Lower lobe of right lung (tissue), 2 donors: Measurements from ENCODE around the gene HTR3B. TPM values are rescaled to one million over a fixed set of nuclear protein-coding genes. Genes with fewer than 3 reads are reported as not detected.
A peak's percentile ranks its signal among the peaks of the same experiment; 100 is the strongest.

ENCODE experiments used
- ATAC-seq, 2 donors: fragments of 200-7000 bp; cut with Tn5 transposase; one replicate each; pipeline ENCODE4 v1.9.1; 2020 to 2022; ENCODE audit warnings: mild to moderate bottlenecking in 2 of 2, moderate library complexity in 2 of 2
- DNase-seq: peaks from one replicate; pipeline ENCODE4 v3.0.0-alpha.2; 2020
- H3K27ac ChIP-seq: fragments of 200-600 bp; one replicate; pipeline ENCODE4 v1.8.0; 2022
- H3K27me3 ChIP-seq: fragments of 200-600 bp; one replicate; pipeline ENCODE4 v1.8.0; 2022; ENCODE audit warnings: low read depth
- H3K36me3 ChIP-seq: fragments of 200-600 bp; one replicate; pipeline ENCODE4 v1.8.0; 2022; ENCODE audit warnings: mild to moderate bottlenecking
- H3K4me1 ChIP-seq: fragments of 200-600 bp; one replicate; pipeline ENCODE4 v1.8.0; 2022
- H3K4me3 ChIP-seq: fragments of 200-600 bp; one replicate; pipeline ENCODE4 v1.8.0; 2022; ENCODE audit warnings: mild to moderate bottlenecking
- H3K9me3 ChIP-seq: fragments of 200-600 bp; one replicate; pipeline ENCODE4 v1.8.0; 2022
- intact Hi-C: fragments of 100-400 bp; cut with DNase I; formaldehyde crosslinking; loops from one replicate; pipeline ENCODE4 v1.11.0; 2022
- total RNA-seq: library from RNA; stranded (reverse); fragmentation: NEBNext Ultra II Directional; extraction: Animal tissue kit (Norgen Biotek cat#: 25700); gene quantifications from one replicate; pipeline ENCODE4 v1.2.1, GENCODE V29; 2021
- TF ChIP-seq, protein P1 (sequence below): fragments of 200-600 bp; IDR thresholded peaks from one replicate; pipeline ENCODE4 v1.8.0; 2022; ENCODE audit warnings: antibody characterized with exemption, mild to moderate bottlenecking
- donor health status: DM: no; HTN: yes; CAD: no; lungs with severe emphysema.

HTR3B gene
- total RNA-seq, 1 donor from 2014 or later, result not detected

- Histone ChIP-seq H3K36me3 (no peaks in the 10 kb centered on the region), H3K9me3 (no peaks in the 10 kb centered on the region), H3K27ac (no peak overlapping the region), H3K4me3 (no peak overlapping the region), H3K27me3 (peaks cover 6% of the 10 kb centered on the region), H3K4me1 (no peaks in the 10 kb centered on the region)
- ATAC-seq (no peak), DNase-seq (no peak)
- intact Hi-C loops, result no loop called here
- TF ChIP-seq, protein P1, sequence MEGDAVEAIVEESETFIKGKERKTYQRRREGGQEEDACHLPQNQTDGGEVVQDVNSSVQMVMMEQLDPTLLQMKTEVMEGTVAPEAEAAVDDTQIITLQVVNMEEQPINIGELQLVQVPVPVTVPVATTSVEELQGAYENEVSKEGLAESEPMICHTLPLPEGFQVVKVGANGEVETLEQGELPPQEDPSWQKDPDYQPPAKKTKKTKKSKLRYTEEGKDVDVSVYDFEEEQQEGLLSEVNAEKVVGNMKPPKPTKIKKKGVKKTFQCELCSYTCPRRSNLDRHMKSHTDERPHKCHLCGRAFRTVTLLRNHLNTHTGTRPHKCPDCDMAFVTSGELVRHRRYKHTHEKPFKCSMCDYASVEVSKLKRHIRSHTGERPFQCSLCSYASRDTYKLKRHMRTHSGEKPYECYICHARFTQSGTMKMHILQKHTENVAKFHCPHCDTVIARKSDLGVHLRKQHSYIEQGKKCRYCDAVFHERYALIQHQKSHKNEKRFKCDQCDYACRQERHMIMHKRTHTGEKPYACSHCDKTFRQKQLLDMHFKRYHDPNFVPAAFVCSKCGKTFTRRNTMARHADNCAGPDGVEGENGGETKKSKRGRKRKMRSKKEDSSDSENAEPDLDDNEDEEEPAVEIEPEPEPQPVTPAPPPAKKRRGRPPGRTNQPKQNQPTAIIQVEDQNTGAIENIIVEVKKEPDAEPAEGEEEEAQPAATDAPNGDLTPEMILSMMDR, result no peak
Measured at GRCh38 chr11:113960702-113961330, 56.2 kb downstream of the HTR3B start.

GRCh38 chr11:113967361-113967760 lies 62.8 kb downstream of the HTR3B start:
- H3K4me3 ChIP-seq, result no peak overlapping the region
- DNase-seq (no peak), ATAC-seq (no peak)
- no peaks in the 10 kb centered on the region for H3K9me3 ChIP-seq
- TF ChIP-seq, protein P1, result no peak
- no peaks in the 10 kb centered on the region for H3K36me3 ChIP-seq
- H3K27me3 ChIP-seq, result peaks cover 5% of the 10 kb centered on the region
- intact Hi-C loops, result no loop called here
- H3K4me1 ChIP-seq, result no peaks in the 10 kb centered on the region
- H3K27ac ChIP-seq, result no peak overlapping the region

GRCh38 chr11:113971506-113972195 lies 67.1 kb downstream of the HTR3B start:
- no peak overlapping the region for H3K4me3 ChIP-seq
- DNase-seq, result no peak
- H3K4me1 ChIP-seq, result no peaks in the 10 kb centered on the region
- H3K9me3 ChIP-seq, result no peaks in the 10 kb centered on the region
- intact Hi-C loops, result no loop called here
- no peak overlapping the region for H3K27ac ChIP-seq
- ATAC-seq, result no peak
- TF ChIP-seq, protein P1, result no peak
- H3K27me3 ChIP-seq, result peaks cover 5% of the 10 kb centered on the region
- H3K36me3 ChIP-seq, result no peaks in the 10 kb centered on the region

DNA sequence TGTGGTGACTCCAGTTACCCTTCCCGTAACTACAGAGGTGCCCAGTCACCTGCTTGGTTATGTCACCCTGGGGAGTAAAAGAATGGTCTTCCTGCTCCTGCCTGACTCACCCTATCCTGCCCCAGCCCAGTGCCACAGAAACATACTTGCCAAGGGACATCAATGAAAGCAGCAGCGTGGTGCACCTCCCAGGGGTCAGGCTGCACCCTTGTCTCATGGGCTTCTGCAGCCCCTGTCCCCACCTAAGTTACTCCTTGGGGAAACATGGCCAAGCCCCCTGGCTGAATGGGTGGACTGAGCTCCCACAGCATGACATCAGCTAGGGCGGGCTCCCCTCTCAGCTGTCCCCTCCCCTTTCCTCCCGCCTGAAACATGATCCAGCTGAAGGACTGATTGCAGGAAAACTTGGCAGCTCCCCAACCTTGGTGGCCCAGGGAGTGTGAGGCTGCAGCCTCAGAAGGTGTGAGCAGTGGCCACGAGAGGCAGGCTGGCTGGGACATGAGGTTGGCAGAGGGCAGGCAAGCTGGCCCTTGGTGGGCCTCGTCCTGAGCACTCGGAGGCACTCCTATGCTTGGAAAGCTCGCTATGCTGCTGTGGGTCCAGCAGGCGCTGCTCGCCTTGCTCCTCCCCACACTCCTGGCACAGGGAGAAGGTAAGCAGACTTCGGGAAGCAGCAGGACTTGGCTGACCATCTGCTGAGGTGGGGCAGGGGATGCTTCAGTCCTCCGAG lies 70.3 kb downstream of the HTR3B start, which contains the start of gene HTR3A:
HTR3A (plus strand) TSS at position 368 of the 730 bp plus-strand sequence; CDS start at position 586, 218 bp downstream.
- DNase-seq (peak; percentile 77), ATAC-seq (peak; percentile 83 to 88)
- intact Hi-C loops, result no loop called here

GRCh38 chr11:113977071-113977490 lies 72.5 kb downstream of the HTR3B start:
- intact Hi-C loops, result no loop called here
- H3K36me3 ChIP-seq, result no peaks in the 10 kb centered on the region
- ATAC-seq (no peak), DNase-seq (no peak)
- H3K4me1 ChIP-seq, result no peaks in the 10 kb centered on the region
- TF ChIP-seq, protein P1, result no peak
- H3K27ac ChIP-seq, result no peak overlapping the region
- no peak overlapping the region for H3K4me3 ChIP-seq
- H3K27me3 ChIP-seq, result peaks cover 8% of the 10 kb centered on the region
- H3K9me3 ChIP-seq, result no peaks in the 10 kb centered on the region

More for the DNA sequence above, 70.3 kb downstream of the HTR3B start, which contains the start of gene HTR3A:
- H3K9me3 ChIP-seq, result no peaks in the 10 kb centered on the region
- no peak within 1 kb of the TSS for H3K27ac ChIP-seq
- TF ChIP-seq, protein P1, result no peak
- H3K4me1 ChIP-seq, result no peaks in the 10 kb centered on the region
- no peak within 1 kb of the TSS for H3K4me3 ChIP-seq
- no peaks in the 10 kb centered on the region for H3K36me3 ChIP-seq
- H3K27me3 ChIP-seq, result peaks cover 8% of the 10 kb centered on the region
